GM12801 (cell line): ENCODE measurements around the gene SETBP1.

Source experiments
- TF ChIP-seq, protein P1 (sequence below): IDR thresholded peaks from one replicate; pipeline ENCODE4 v1.5.1; 2011; ENCODE audit warnings: control low read depth; ENCODE audit not compliant: insufficient read length; ENCODE audit errors: extremely low read depth

The SETBP1 gene

DNA sequence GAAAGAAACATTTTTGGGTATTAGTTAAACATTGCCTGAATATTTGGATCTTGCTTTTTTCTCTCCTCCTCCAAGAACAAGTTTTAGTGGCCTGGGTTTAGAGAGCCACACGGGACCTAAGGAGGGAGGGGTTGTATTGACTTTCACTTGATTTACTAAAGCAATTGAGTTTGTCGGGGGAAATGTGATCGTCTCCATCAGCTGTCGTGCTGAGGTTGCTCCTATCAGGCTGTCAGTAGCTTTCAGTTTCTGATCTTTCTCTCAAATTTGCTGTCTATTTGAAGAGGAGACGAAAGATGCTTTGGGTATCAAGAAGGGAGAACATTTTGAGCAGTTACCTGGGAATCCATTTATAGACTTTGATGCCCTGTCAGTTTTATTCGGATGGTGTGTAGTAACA is 106.0 kb downstream of the SETBP1 start:
- TF ChIP-seq, protein P1, sequence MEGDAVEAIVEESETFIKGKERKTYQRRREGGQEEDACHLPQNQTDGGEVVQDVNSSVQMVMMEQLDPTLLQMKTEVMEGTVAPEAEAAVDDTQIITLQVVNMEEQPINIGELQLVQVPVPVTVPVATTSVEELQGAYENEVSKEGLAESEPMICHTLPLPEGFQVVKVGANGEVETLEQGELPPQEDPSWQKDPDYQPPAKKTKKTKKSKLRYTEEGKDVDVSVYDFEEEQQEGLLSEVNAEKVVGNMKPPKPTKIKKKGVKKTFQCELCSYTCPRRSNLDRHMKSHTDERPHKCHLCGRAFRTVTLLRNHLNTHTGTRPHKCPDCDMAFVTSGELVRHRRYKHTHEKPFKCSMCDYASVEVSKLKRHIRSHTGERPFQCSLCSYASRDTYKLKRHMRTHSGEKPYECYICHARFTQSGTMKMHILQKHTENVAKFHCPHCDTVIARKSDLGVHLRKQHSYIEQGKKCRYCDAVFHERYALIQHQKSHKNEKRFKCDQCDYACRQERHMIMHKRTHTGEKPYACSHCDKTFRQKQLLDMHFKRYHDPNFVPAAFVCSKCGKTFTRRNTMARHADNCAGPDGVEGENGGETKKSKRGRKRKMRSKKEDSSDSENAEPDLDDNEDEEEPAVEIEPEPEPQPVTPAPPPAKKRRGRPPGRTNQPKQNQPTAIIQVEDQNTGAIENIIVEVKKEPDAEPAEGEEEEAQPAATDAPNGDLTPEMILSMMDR = no peak

DNA sequence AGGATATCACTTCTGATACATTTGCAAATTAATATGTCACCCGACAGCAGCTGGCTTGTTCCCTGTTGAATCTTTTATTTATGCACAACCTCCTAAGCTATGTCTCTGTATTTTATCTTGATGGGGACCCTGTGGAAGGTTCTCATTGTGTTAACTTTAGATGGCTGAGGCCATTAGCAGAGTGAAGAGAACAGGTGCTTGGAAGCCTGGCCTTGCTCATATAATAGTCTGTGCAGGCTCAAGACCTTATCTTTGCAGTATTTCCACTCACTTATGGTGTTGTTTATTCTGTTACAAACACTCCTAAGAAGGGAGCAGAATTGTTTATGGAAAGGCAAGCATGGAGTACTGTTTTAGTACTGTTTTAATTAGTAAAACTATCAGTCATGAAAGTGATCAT is 107.6 kb downstream of the SETBP1 start:
- TF ChIP-seq, protein P1 = no peak

DNA sequence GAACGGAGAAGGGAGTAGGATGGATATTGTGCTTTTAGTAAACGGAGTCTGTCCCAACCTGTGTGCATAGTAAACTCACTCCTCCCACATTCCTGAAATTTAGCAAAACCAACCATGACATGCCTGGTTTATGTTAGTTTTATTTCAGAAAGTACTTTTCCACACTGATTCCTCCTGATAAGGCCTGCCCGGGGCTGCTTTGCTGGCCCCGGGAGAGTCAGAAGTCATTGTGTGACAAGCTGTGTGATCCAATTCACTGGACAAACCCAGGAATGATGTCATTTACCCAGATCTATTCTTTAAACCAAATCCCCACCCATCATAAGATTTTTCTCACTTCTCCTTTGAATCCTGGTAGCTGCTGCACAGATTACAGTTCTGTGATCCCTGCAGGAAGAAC is 109.0 kb downstream of the SETBP1 start:
- TF ChIP-seq, protein P1 = no peak

DNA sequence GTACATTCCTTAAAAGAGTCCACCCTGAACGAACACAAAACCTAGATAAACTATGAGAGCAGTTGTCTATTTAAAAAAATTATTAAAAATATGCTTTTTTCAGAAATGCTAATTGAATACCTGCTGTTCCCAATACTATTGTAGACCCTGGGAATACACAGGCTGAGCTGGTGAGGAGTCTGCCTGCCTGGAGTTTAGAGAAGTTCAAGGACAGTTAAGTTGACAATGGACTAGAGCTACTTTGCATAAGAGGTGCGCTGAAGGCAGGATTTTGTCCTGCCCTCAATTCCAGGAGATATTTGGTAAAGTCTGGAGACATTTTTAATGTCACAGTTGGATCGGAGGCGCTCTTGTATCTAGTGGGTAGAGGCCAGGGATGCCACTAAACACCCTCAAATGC is 110.2 kb downstream of the SETBP1 start:
- TF ChIP-seq, protein P1 = no peak

DNA sequence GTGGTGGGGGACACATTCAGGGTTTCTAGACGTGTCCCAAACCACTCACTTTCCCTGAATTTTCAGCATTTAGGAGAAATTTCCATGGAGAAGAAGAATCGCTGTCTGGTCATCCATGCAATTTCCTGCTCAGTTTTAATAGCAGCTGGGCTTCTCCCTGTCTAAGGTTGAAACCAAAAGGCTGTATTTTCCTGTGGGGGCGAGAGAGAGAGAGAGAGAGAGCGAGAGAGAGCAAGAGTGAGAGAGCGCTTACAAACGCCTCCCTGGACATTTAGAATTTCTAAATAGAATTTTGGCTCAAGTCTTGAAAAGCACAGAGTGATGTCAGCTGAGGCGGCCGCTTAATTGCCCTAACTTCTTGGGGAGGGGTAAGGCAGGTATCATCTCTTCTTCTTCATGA is 110.8 kb downstream of the SETBP1 start:
- TF ChIP-seq, protein P1 = no peak

DNA sequence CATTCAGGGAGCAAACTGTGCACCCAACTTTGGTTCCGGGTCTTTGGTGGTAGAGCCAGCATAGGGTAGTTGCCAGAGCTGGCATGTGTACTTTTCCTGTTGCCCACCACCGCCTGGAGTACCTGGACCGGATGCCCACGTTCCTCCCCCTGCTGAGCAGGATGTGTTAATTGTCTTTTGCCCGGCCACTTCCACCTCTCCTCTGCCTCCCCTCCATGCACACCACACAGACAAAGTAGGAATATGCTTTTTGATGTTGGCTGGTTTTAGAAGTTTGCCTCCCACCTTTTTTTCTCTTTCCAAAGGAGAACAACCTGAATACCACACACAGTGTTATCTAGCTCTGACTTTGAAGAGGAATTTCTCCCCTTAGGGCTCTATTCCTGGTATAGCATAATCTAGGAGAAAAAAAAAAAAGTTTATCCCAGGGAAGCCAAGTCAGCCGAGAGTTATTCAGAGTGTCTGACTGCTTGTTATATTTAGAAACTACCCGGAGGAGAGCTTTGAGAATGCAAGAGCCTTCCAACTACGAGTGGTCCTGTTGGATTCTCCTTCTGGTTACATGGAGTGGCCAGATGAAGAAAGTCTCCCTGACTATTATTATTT is 111.9 kb downstream of the SETBP1 start:
- TF ChIP-seq, protein P1 = no peak

DNA sequence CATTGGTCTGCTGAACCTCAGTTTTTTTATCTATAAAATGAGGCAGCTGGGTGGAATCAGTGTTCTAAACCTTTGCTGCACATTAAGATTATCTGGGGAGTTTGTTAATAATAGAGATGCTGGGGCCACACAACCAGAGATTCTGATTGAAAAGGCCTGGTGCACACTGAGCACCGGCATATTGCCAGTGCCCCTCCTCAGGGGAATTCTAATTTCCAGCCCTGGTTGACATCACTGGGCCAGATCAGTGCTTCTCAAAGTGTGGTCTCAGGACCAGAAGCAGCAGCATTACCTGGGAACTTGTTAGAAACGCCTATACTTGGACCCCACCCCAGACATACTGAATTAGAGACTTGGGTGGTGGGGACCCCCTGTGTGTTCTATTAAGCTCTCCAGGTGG is 112.5 kb downstream of the SETBP1 start:
- TF ChIP-seq, protein P1 = no peak

DNA sequence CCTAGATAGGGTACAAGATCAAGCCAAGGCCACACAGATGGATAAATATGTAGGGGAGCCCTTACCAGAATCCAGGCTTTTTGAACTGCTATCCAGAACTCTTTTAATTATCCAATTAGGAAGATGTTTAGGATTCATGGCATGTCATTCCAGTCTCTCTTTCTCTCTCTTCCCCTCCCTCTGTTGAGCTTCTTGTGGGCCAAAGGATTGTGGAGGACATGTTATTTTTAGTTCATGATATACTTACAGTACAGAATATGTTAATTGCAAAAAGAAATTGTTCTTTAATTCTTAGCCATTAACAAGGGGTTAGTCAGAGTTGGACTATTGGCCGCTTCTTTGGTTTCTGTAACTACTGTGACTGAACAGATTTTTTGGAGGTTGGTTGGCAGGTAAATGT is 113.0 kb downstream of the SETBP1 start:
- TF ChIP-seq, protein P1 = no peak
